Measurements from ENCODE around the gene CD82.
"Not testable (repeated sequence)": the region's sequence is repeated elsewhere in the genome, so short reads cannot be mapped to it uniquely, and the experiment has no call there.

The CD82 gene

DNA sequence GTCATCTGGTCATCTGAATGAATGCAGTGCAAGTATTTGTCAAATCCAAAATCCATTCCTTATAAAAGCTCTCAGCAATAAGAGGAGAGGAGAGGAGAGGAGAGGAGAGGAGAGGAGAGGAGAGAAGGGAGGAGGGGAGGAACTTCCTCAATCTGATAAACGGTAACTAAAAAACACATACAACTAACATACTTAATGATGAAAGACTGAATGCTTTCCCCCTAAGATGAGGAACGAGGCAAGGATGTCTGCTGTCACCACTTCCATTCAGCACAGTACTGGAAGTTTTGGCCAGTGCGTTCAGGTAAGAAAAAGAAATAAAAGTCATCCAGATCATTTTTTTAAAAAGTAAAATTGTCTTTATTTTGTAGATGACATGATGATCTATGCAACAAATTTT, 80.4 kb downstream of the CD82 start:
- H3K4me3 ChIP-seq (ENCODE audit: low read depth, low read length) = no peak overlapping the region
- TF ChIP-seq, protein P1, sequence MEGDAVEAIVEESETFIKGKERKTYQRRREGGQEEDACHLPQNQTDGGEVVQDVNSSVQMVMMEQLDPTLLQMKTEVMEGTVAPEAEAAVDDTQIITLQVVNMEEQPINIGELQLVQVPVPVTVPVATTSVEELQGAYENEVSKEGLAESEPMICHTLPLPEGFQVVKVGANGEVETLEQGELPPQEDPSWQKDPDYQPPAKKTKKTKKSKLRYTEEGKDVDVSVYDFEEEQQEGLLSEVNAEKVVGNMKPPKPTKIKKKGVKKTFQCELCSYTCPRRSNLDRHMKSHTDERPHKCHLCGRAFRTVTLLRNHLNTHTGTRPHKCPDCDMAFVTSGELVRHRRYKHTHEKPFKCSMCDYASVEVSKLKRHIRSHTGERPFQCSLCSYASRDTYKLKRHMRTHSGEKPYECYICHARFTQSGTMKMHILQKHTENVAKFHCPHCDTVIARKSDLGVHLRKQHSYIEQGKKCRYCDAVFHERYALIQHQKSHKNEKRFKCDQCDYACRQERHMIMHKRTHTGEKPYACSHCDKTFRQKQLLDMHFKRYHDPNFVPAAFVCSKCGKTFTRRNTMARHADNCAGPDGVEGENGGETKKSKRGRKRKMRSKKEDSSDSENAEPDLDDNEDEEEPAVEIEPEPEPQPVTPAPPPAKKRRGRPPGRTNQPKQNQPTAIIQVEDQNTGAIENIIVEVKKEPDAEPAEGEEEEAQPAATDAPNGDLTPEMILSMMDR (conservative IDR thresholded peaks at IDR 0.05; ENCODE audit: low read depth, low read length) = no peak
- DNase-seq (ENCODE audit: low read depth) = no peak

- not testable (repeated sequence) for DNase-seq (ENCODE audit: low read depth); H3K4me3 ChIP-seq (ENCODE audit: low read depth, low read length)
Observed at GRCh38 chr11:44647255-44647955, 81.9 kb downstream of the CD82 start.

- H3K4me3 ChIP-seq (ENCODE audit: low read depth, low read length) = no peak overlapping the region
- no peak for DNase-seq (ENCODE audit: low read depth)
- TF ChIP-seq, protein P1 (conservative IDR thresholded peaks at IDR 0.05; ENCODE audit: low read depth, low read length) = no peak
Observed at GRCh38 chr11:44648109-44648508, 82.6 kb downstream of the CD82 start.

GRCh38 chr11:44651535-44652155, 86.2 kb downstream of the CD82 start:
- DNase-seq (ENCODE audit: low read depth) = no peak
- TF ChIP-seq, protein P1 (conservative IDR thresholded peaks at IDR 0.05; ENCODE audit: low read depth, low read length) = no peak

GRCh38 chr11:44652901-44653644, 87.6 kb downstream of the CD82 start:
- no peak for DNase-seq (ENCODE audit: low read depth)
- TF ChIP-seq, protein P1 (conservative IDR thresholded peaks at IDR 0.05; ENCODE audit: low read depth, low read length) = no peak
- H3K4me3 ChIP-seq (ENCODE audit: low read depth, low read length) = no peak overlapping the region

More at GRCh38 chr11:44651535-44652155, 86.2 kb downstream of the CD82 start:
- no peak overlapping the region for H3K4me3 ChIP-seq (ENCODE audit: low read depth, low read length)

GRCh38 chr11:44654057-44654456, 88.6 kb downstream of the CD82 start:
- TF ChIP-seq, protein P1 (conservative IDR thresholded peaks at IDR 0.05; ENCODE audit: low read depth, low read length) = no peak
- H3K4me3 ChIP-seq (ENCODE audit: low read depth, low read length) = no peak overlapping the region
- no peak for DNase-seq (ENCODE audit: low read depth)

DNA sequence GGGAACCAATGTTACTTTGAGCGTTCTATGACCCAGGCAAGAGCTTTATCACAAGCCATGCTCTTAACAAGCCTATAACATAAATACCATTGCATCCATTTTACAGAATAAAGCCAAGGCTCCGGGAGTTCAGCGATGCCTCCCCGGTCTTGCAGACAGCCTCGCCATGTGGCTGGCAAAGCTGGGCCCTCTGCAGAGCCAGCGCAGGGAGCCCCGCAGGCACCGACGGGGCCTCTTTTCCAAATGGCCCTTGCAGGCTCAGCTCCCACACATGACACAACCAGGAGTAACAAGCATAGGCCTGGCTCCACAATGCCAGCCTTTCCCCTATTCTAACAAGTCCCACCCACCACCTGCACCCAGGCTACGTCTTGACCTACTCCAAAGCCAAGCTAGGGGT, 89.1 kb downstream of the CD82 start:
- DNase-seq (ENCODE audit: low read depth) = no peak
- TF ChIP-seq, protein P1 (conservative IDR thresholded peaks at IDR 0.05; ENCODE audit: low read depth, low read length) = no peak

More for the DNA sequence above, 89.1 kb downstream of the CD82 start:
- no peak overlapping the region for H3K4me3 ChIP-seq (ENCODE audit: low read depth, low read length)

Data from choroid plexus epithelial cell (primary cell).